HCT116 (cell line): ENCODE data around the gene KLHDC4.

Source experiments
- EZH2 ChIP-seq: fragments of 200-600 bp; sonication (generic); IDR thresholded peaks from 2 replicates; pipeline ENCODE4 v1.6.1; 2017; ENCODE audit warnings: antibody characterized with exemption, mixed run types
- EZH2phosphoT487 ChIP-seq: fragments of 200-600 bp; IDR thresholded peaks from 2 replicates; pipeline ENCODE4 v1.6.1; 2018; ENCODE audit warnings: antibody characterized with exemption, borderline replicate concordance
- JUND ChIP-seq: IDR thresholded peaks from 2 replicates; pipeline ENCODE4 v1.6.1; 2012
- POLR2A ChIP-seq: IDR thresholded peaks from 2 replicates; pipeline ENCODE4 v1.7.0; 2011; ENCODE audit warnings: borderline replicate concordance; ENCODE audit not compliant: insufficient read depth, insufficient read length; ENCODE audit errors: extremely low read depth
- POLR2AphosphoS5 ChIP-seq: IDR thresholded peaks from 2 replicates; pipeline ENCODE4 v1.6.1; 2011; ENCODE audit warnings: mild to moderate bottlenecking, low read depth, low read length, moderate library complexity
- RAD21 ChIP-seq: IDR thresholded peaks from 2 replicates; pipeline ENCODE4 v1.6.1; 2012; ENCODE audit warnings: low read depth, mild to moderate bottlenecking
- TF ChIP-seq, protein P1 (sequence below), 3 experiments: fragments of 200-600 bp in 1 of 3; sonication (generic) in 1 of 3; IDR thresholded peaks in 2 of 3; conservative IDR thresholded peaks in 1 of 3; 2 replicates each; pipeline ENCODE4 v1.5.1; 2012 to 2017; ENCODE audit warnings: low read depth in 2 of 3, low read length in 2 of 3, antibody characterized with exemption in 1 of 3, borderline replicate concordance in 1 of 3, control low read depth in 1 of 3, mild to moderate bottlenecking in 1 of 3, mixed read lengths in 1 of 3, mixed run types in 1 of 3, moderate library complexity in 1 of 3; ENCODE audit not compliant: insufficient read depth in 1 of 3
- TF ChIP-seq, protein P2 (sequence below): IDR thresholded peaks from 2 replicates; pipeline ENCODE4 v1.6.1; 2012; ENCODE audit warnings: low read depth
- TF ChIP-seq, protein P3 (sequence below): IDR thresholded peaks from 2 replicates; pipeline ENCODE4 v1.6.1; 2012
- TF ChIP-seq, protein P4 (sequence below): IDR thresholded peaks from 2 replicates; pipeline ENCODE4 v1.6.1; 2012

DNA sequence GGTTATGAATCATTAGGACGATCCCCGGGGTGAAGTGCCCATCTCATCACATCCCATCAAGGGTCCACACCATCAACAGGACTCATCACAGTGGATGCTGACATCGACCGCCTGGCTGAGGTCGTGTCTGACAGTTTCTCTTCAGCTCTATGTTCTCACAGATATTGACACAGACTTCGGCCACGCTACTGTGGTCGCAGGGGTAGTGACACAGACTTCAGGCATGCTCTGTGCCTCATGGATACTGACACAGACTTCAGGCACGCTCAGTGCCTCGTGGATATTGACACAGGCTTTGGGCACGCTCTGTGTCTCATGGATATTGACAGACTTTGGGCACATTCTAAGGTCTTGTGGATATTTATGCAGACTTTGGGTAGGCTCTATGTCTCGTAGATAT is 50.1 kb downstream of the KLHDC4 start:
- TF ChIP-seq, protein P1, sequence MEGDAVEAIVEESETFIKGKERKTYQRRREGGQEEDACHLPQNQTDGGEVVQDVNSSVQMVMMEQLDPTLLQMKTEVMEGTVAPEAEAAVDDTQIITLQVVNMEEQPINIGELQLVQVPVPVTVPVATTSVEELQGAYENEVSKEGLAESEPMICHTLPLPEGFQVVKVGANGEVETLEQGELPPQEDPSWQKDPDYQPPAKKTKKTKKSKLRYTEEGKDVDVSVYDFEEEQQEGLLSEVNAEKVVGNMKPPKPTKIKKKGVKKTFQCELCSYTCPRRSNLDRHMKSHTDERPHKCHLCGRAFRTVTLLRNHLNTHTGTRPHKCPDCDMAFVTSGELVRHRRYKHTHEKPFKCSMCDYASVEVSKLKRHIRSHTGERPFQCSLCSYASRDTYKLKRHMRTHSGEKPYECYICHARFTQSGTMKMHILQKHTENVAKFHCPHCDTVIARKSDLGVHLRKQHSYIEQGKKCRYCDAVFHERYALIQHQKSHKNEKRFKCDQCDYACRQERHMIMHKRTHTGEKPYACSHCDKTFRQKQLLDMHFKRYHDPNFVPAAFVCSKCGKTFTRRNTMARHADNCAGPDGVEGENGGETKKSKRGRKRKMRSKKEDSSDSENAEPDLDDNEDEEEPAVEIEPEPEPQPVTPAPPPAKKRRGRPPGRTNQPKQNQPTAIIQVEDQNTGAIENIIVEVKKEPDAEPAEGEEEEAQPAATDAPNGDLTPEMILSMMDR (IDR thresholded peaks at IDR 0.05 in 2 of 3, conservative IDR thresholded peaks at IDR 0.05 in 1 of 3; ENCODE audit: borderline replicate concordance in 1 of 3, insufficient read depth in 1 of 3, low read depth in 2 of 3, low read length in 2 of 3): no peak
- TF ChIP-seq POLR2A (no peak), EZH2 (no peak), JUND (no peak), RAD21 (no peak), EZH2phosphoT487 (no peak), POLR2AphosphoS5 (no peak)
- TF ChIP-seq, protein P2, sequence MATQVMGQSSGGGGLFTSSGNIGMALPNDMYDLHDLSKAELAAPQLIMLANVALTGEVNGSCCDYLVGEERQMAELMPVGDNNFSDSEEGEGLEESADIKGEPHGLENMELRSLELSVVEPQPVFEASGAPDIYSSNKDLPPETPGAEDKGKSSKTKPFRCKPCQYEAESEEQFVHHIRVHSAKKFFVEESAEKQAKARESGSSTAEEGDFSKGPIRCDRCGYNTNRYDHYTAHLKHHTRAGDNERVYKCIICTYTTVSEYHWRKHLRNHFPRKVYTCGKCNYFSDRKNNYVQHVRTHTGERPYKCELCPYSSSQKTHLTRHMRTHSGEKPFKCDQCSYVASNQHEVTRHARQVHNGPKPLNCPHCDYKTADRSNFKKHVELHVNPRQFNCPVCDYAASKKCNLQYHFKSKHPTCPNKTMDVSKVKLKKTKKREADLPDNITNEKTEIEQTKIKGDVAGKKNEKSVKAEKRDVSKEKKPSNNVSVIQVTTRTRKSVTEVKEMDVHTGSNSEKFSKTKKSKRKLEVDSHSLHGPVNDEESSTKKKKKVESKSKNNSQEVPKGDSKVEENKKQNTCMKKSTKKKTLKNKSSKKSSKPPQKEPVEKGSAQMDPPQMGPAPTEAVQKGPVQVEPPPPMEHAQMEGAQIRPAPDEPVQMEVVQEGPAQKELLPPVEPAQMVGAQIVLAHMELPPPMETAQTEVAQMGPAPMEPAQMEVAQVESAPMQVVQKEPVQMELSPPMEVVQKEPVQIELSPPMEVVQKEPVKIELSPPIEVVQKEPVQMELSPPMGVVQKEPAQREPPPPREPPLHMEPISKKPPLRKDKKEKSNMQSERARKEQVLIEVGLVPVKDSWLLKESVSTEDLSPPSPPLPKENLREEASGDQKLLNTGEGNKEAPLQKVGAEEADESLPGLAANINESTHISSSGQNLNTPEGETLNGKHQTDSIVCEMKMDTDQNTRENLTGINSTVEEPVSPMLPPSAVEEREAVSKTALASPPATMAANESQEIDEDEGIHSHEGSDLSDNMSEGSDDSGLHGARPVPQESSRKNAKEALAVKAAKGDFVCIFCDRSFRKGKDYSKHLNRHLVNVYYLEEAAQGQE: no peak
- TF ChIP-seq, protein P3, sequence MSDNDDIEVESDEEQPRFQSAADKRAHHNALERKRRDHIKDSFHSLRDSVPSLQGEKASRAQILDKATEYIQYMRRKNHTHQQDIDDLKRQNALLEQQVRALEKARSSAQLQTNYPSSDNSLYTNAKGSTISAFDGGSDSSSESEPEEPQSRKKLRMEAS: no peak
- TF ChIP-seq, protein P4, sequence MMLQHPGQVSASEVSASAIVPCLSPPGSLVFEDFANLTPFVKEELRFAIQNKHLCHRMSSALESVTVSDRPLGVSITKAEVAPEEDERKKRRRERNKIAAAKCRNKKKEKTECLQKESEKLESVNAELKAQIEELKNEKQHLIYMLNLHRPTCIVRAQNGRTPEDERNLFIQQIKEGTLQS: no peak
